ENCODE measurements around the gene GPC5. TPM values are rescaled to one million over a fixed set of nuclear protein-coding genes. Genes with fewer than 3 reads are reported as not detected.

GPC5 gene
- total and polyA plus RNA-seq, 4 donors, result 0.51 to 22.4 (median 2.0) TPM

DNA sequence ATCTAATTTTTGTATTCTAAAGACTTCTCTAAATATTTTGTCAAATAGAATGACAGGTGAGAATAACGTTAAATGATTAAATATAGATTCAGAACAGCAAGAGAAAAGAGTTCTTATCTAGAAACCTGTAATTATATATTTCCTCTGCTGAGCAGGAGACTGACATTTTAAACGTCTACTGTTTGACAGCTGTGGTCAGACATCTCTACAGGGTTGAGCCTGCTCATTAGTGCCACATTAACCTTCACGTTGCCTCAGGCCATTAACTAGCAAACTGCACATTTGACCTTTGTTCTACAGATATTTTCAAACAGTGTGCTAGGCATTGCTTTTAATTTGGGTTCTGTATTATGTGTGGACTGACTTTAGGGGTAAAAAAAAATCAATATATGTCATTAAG, 347.5 kb downstream of the GPC5 start:
- Histone ChIP-seq H3K27me3 (ENCODE audit: control insufficient read depth in 4 of 4, insufficient read depth in 4 of 4, low read length in 3 of 4) (no peaks in the 10 kb centered on the region), H3K4me3 (ENCODE audit: low read depth in 1 of 3, low read length in 3 of 3) (no peak overlapping the region), H3K9ac (ENCODE audit: low read depth in 1 of 2, low read length in 2 of 2) (no peak overlapping the region), H3K4me1 (ENCODE audit: control insufficient read depth in 4 of 4, insufficient read depth in 4 of 4, low read length in 3 of 4) (no peaks in the 10 kb centered on the region), H3K36me3 (ENCODE audit: control insufficient read depth in 4 of 4, insufficient read depth in 3 of 4, low read depth in 1 of 4, low read length in 3 of 4) (no peaks in the 10 kb centered on the region), H3K9me3 (ENCODE audit: control insufficient read depth in 4 of 4, low read length in 3 of 4) (no peaks in the 10 kb centered on the region), H3K27ac (ENCODE audit: low read depth in 1 of 2, low read length in 2 of 2) (no peak overlapping the region)
- TF ChIP-seq SP1 (IDR thresholded peaks at IDR 0.05) (no peak), REST (IDR thresholded peaks at IDR 0.05) (no peak), TAF1 (conservative IDR thresholded peaks at IDR 0.05) (no peak), RAD21 (IDR thresholded peaks at IDR 0.05) (no peak)
- TF ChIP-seq, protein P1, sequence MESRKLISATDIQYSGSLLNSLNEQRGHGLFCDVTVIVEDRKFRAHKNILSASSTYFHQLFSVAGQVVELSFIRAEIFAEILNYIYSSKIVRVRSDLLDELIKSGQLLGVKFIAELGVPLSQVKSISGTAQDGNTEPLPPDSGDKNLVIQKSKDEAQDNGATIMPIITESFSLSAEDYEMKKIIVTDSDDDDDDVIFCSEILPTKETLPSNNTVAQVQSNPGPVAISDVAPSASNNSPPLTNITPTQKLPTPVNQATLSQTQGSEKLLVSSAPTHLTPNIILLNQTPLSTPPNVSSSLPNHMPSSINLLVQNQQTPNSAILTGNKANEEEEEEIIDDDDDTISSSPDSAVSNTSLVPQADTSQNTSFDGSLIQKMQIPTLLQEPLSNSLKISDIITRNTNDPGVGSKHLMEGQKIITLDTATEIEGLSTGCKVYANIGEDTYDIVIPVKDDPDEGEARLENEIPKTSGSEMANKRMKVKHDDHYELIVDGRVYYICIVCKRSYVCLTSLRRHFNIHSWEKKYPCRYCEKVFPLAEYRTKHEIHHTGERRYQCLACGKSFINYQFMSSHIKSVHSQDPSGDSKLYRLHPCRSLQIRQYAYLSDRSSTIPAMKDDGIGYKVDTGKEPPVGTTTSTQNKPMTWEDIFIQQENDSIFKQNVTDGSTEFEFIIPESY (IDR thresholded peaks at IDR 0.05), result no peak
- 45% methylated on average over 3 of the region's 3 CpGs for WGBS
- DNase-seq (ENCODE audit: low spot score), result no peak

DNA sequence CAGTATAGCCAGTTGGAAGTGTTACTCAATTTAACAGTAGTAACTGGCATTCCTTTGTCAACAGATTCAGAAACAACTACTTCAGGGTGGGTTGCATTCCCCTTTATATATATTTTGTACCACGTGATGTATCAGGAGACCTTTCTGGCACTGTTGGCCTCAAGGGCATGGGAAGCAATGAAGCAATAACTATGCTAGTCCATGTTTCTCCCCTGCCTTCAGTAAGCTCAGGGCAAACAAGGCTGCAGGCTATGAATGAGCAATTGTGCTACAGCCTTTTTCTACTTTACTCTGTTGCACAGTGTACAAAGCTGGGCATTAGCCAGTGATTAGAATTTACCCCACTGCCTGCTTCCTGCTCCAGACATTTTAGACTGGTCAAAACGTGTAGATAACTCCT, 348.8 kb downstream of the GPC5 start:
- Histone ChIP-seq H3K36me3 (ENCODE audit: control insufficient read depth in 4 of 4, insufficient read depth in 3 of 4, low read depth in 1 of 4, low read length in 3 of 4) (no peaks in the 10 kb centered on the region), H3K27ac (ENCODE audit: low read depth in 1 of 2, low read length in 2 of 2) (no peak overlapping the region), H3K4me1 (ENCODE audit: control insufficient read depth in 4 of 4, insufficient read depth in 4 of 4, low read length in 3 of 4) (no peaks in the 10 kb centered on the region), H3K9ac (ENCODE audit: low read depth in 1 of 2, low read length in 2 of 2) (no peak overlapping the region), H3K9me3 (ENCODE audit: control insufficient read depth in 4 of 4, low read length in 3 of 4) (no peaks in the 10 kb centered on the region), H3K27me3 (ENCODE audit: control insufficient read depth in 4 of 4, insufficient read depth in 4 of 4, low read length in 3 of 4) (no peaks in the 10 kb centered on the region), H3K4me3 (ENCODE audit: low read depth in 1 of 3, low read length in 3 of 3) (no peak overlapping the region)
- TF ChIP-seq YY1 (IDR thresholded peaks at IDR 0.05) (no peak), SP1 (IDR thresholded peaks at IDR 0.05) (no peak), GABPA (IDR thresholded peaks at IDR 0.05 in 1 of 2, conservative IDR thresholded peaks at IDR 0.05 in 1 of 2) (no peak), JUND (IDR thresholded peaks at IDR 0.05) (no peak), TAF1 (conservative IDR thresholded peaks at IDR 0.05) (no peak), FOXA1 (IDR thresholded peaks at IDR 0.05) (no peak), EGR1 (IDR thresholded peaks at IDR 0.05; ENCODE audit: low read depth in 2 of 2) (no peak), RAD21 (IDR thresholded peaks at IDR 0.05) (no peak), NR2F2 (IDR thresholded peaks at IDR 0.05) (no peak), HNF4G (IDR thresholded peaks at IDR 0.05) (no peak), RXRA (IDR thresholded peaks at IDR 0.05) (no peak), FOXA2 (IDR thresholded peaks at IDR 0.05) (no peak), CTCF (IDR thresholded peaks at IDR 0.05; ENCODE audit: low read depth, low read length, missing input control) (no peak), REST (IDR thresholded peaks at IDR 0.05) (no peak), HNF4A (conservative IDR thresholded peaks at IDR 0.05) (no peak)
- TF ChIP-seq, protein P2, sequence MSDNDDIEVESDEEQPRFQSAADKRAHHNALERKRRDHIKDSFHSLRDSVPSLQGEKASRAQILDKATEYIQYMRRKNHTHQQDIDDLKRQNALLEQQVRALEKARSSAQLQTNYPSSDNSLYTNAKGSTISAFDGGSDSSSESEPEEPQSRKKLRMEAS (IDR thresholded peaks at IDR 0.05), result no peak
- TF ChIP-seq, protein P3, sequence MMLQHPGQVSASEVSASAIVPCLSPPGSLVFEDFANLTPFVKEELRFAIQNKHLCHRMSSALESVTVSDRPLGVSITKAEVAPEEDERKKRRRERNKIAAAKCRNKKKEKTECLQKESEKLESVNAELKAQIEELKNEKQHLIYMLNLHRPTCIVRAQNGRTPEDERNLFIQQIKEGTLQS (IDR thresholded peaks at IDR 0.05), result no peak
- TF ChIP-seq, protein P1 (IDR thresholded peaks at IDR 0.05), result no peak
- 61% methylated on average over 2 of the region's 2 CpGs for WGBS
- DNase-seq (ENCODE audit: low spot score), result no peak
